Endothelial cell of umbilical vein (primary cell): ENCODE data around the gene ITGB2. TPM values are rescaled to one million over a fixed set of nuclear protein-coding genes. Genes with fewer than 3 reads are reported as not detected.
A peak's percentile ranks its signal among the peaks of the same experiment; 100 is the strongest.

Source experiments
- BruUV-seq: library from RNA; stranded (reverse); fragments of 400-500 nt; replicated peaks from 2 replicates; lab custom pipeline; 2021; lab: Mats Ljungman, UMichigan
- CTCF ChIA-PET: fragments of 300-600, 350-600 bp; sonication (Branson Sonifier 250); formaldehyde crosslinking; loops from one replicate; lab custom pipeline; 2021; ENCODE audit warnings: antibody characterized with exemption, inconsistent platforms; lab: Charles Lee
- POLR2A ChIA-PET: fragments of 300-600, 350-600 bp; sonication (Branson Sonifier 250); formaldehyde crosslinking; loops from one replicate; lab custom pipeline; 2021; ENCODE audit warnings: antibody characterized with exemption, inconsistent platforms; lab: Charles Lee
- DNase-seq: peaks from one replicate; pipeline ENCODE4 v3.0.0-alpha.2; 2011; ENCODE audit warnings: low read depth, low spot score
- FAIRE-seq: peaks from 2 replicates; lab custom pipeline; 2011; peaks lifted over from hg19 to GRCh38; lab: Jason Lieb, UNC
- H2AFZ ChIP-seq: 2 replicates; pipeline ENCODE4 v1.6.0; 2012; ENCODE audit warnings: low read depth, low read length, control low read depth, inconsistent platforms
- H3K27ac ChIP-seq: 2 replicates; pipeline ENCODE4 v1.5.1; 2011; ENCODE audit warnings: low read depth, mild to moderate bottlenecking, control low read depth, low read length, moderate library complexity; ENCODE audit not compliant: insufficient read depth
- H3K27me3 ChIP-seq, 2 experiments: 2 replicates each; pipeline versions ENCODE4 v1.6.0 to v1.6.1; 2011; ENCODE audit warnings: low read length in 2 of 2, mixed read lengths in 1 of 2; ENCODE audit not compliant: control insufficient read depth in 2 of 2, insufficient read depth in 2 of 2
- H3K36me3 ChIP-seq, 2 experiments: 2 replicates in 1 of 2; 3 replicates in 1 of 2; pipeline ENCODE4 v1.5.1; 2011; ENCODE audit warnings: low read length in 2 of 2, mild to moderate bottlenecking in 1 of 2, moderate library complexity in 1 of 2; ENCODE audit not compliant: control insufficient read depth in 2 of 2, insufficient read depth in 2 of 2; ENCODE audit errors: extremely low read depth in 1 of 2
- H3K4me1 ChIP-seq: 3 replicates; pipeline ENCODE4 v1.5.1; 2011; ENCODE audit warnings: mild to moderate bottlenecking, low read length; ENCODE audit not compliant: control insufficient read depth, insufficient read depth; ENCODE audit errors: extremely low read depth
- H3K4me2 ChIP-seq: 2 replicates; pipeline ENCODE4 v1.6.1; 2011; ENCODE audit warnings: low read length, control low read depth, mixed read lengths; ENCODE audit not compliant: insufficient read depth
- H3K4me3 ChIP-seq, 3 experiments: fragments of 200-600 bp in 1 of 3; sonication (generic), shearing (Covaris generic) in 1 of 3; replicated peaks in 1 of 3; 2 replicates each; pipeline ENCODE4 v1.5.1; 2011 to 2016; ENCODE audit warnings: control low read depth in 3 of 3, low read length in 3 of 3, mild to moderate bottlenecking in 2 of 3, inconsistent platforms in 1 of 3, low read depth in 1 of 3, moderate library complexity in 1 of 3; ENCODE audit not compliant: insufficient read depth in 1 of 3
- H3K79me2 ChIP-seq: 2 replicates; pipeline ENCODE4 v1.6.0; 2012; ENCODE audit warnings: low read length, inconsistent platforms; ENCODE audit not compliant: control insufficient read depth, insufficient read depth
- H3K9ac ChIP-seq: replicated peaks from 2 replicates; pipeline ENCODE3; 2011; ENCODE audit warnings: low read length, control low read depth; ENCODE audit not compliant: insufficient read depth; ENCODE audit errors: extremely low read depth
- H3K9me1 ChIP-seq: replicated peaks from 3 replicates; pipeline ENCODE4 v1.6.0; 2011; ENCODE audit warnings: mild to moderate bottlenecking, low read length; ENCODE audit not compliant: control insufficient read depth, insufficient read depth; ENCODE audit errors: extremely low read depth
- H3K9me3 ChIP-seq: replicated peaks from 2 replicates; pipeline ENCODE4 v1.5.1; 2012; ENCODE audit warnings: low read length, inconsistent platforms; ENCODE audit not compliant: control insufficient read depth, insufficient read depth
- H4K20me1 ChIP-seq: replicated peaks from 2 replicates; pipeline ENCODE3; 2011; ENCODE audit warnings: mild to moderate bottlenecking, low read length; ENCODE audit not compliant: control insufficient read depth, insufficient read depth; ENCODE audit errors: extremely low read depth
- CTCF ChIP-seq, 2 donors: IDR thresholded peaks; 1 replicate in 1 of 2; 2 replicates in 1 of 2; pipeline ENCODE4 v1.5.1; 2011; ENCODE audit warnings: low read length in 2 of 2, mild to moderate bottlenecking in 2 of 2, moderate library complexity in 2 of 2, control low read depth in 1 of 2, inconsistent platforms in 1 of 2, low read depth in 1 of 2; ENCODE audit not compliant: insufficient read depth in 1 of 2; ENCODE audit errors: extremely low read depth in 1 of 2
- FOS ChIP-seq: IDR thresholded peaks from 2 replicates; pipeline ENCODE4 v1.6.1; 2011; ENCODE audit warnings: mild to moderate bottlenecking, low read length, moderate library complexity, borderline replicate concordance; ENCODE audit not compliant: insufficient read depth
- GATA2 ChIP-seq: IDR thresholded peaks from 2 replicates; pipeline ENCODE4 v1.7.0; 2011; ENCODE audit warnings: low read depth, mild to moderate bottlenecking, moderate library complexity, mixed read lengths, low read length; ENCODE audit not compliant: insufficient read length, insufficient read depth
- MYC ChIP-seq: IDR thresholded peaks from one replicate; pipeline ENCODE4 v1.6.1; 2011; ENCODE audit warnings: mild to moderate bottlenecking, low read depth, low read length
- POLR2AphosphoS5 ChIP-seq: IDR thresholded peaks from 2 replicates; pipeline ENCODE4 v1.6.1; 2012; ENCODE audit warnings: low read depth, mild to moderate bottlenecking, control low read depth, low read length, moderate library complexity; ENCODE audit not compliant: insufficient read depth
- dilution Hi-C: fragments of 300-500 bp; cut with MboI; formaldehyde crosslinking; loops from one replicate; pipeline ENCODE4 v1.15.0; 2019; ENCODE audit warnings: low sequenced_read_pairs; ENCODE audit not compliant: extremely low pct_ligation_motif_present
- intact Hi-C: fragments of 100-400 bp; cut with micrococcal nuclease; formaldehyde crosslinking; loops from one replicate; pipeline ENCODE4 v1.10.0; 2022
- polyA plus RNA-seq, 4 experiments: library from polyadenylated mRNA; depleted of rRNA in 3 of 4; stranded (reverse) in 3 of 4; unstranded in 1 of 4; fragments of >200 nt; gene quantifications; 2 replicates each; pipeline versions ENCODE4 v1.2.1 to v1.2.3, GENCODE V29; 2011 to 2012; ENCODE audit warnings: missing spikeins in 1 of 4
- total RNA-seq: library from RNA; stranded (reverse); gene quantifications from 2 replicates; pipeline ENCODE4 v1.2.3, GENCODE V29; 2021

The ITGB2 gene
- total and polyA plus RNA-seq, 2 donors (not counting 3 experiments of a cell fraction or from before 2014, with no cell fraction given), result 0.39 to 0.91 TPM

- Histone ChIP-seq H3K9me3 (no peaks in the 10 kb centered on the region), H3K9me1 (no peaks in the 10 kb centered on the region), H3K27ac (no peak overlapping the region), H3K9ac (no peak overlapping the region), H3K4me1 (no peaks in the 10 kb centered on the region), H3K79me2 (no peaks in the 10 kb centered on the region), H3K36me3 (no peaks in the 10 kb centered on the region), H4K20me1 (no peaks in the 10 kb centered on the region), H3K4me3 (no peak overlapping the region), H3K4me2 (no peak overlapping the region), H2AFZ (no peak overlapping the region), H3K27me3 (no peaks in the 10 kb centered on the region)
- dilution Hi-C loops, result no loop called here
- POLR2A ChIA-PET, result no interaction called here
- TF ChIP-seq CTCF (IDR thresholded peaks at IDR 0.05; ENCODE audit: extremely low read depth in 1 of 2, insufficient read depth in 1 of 2, low read depth in 1 of 2, low read length in 2 of 2), result no peak
- intact Hi-C loops, result no loop called here
- DNase-seq (no peak), FAIRE-seq (peak; percentile 24)
- no TSS peak for BruUV-seq
- CTCF ChIA-PET, result interaction anchor here (0.8 to 1.0 kb wide), 2 partner anchors 17 to 30 kb away, joined by 3 to 4 read pairs; no protein-coding TSS in a partner anchor
These were observed 23.2 kb downstream of the ITGB2 start for GRCh38 chr21:44897326-44898010.

GRCh38 chr21:44896561-44897286, 24.0 kb downstream of the ITGB2 start:
- ChIA-PET CTCF (interaction anchor here (0.7 to 5.1 kb wide), 4 partner anchors 15 to 241 kb away, joined by 3 to 47 read pairs (median 4); no protein-coding TSS in a partner anchor), POLR2A (no interaction called here)
- Histone ChIP-seq H2AFZ (no peak overlapping the region), H3K9me1 (no peaks in the 10 kb centered on the region), H3K4me1 (no peaks in the 10 kb centered on the region), H3K4me3 (no peak overlapping the region), H3K79me2 (no peaks in the 10 kb centered on the region), H3K9me3 (no peaks in the 10 kb centered on the region), H3K27me3 (no peaks in the 10 kb centered on the region), H3K4me2 (no peak overlapping the region), H3K27ac (no peak overlapping the region), H4K20me1 (no peaks in the 10 kb centered on the region), H3K36me3 (no peaks in the 10 kb centered on the region), H3K9ac (no peak overlapping the region)
- no TSS peak for BruUV-seq
- dilution Hi-C loops, result no loop called here
- intact Hi-C loops, result no loop called here
- no peak for FAIRE-seq
- DNase-seq, result no peak
- TF ChIP-seq CTCF (IDR thresholded peaks at IDR 0.05; ENCODE audit: extremely low read depth in 1 of 2, insufficient read depth in 1 of 2, low read depth in 1 of 2, low read length in 2 of 2) (no peak), FOS (no peak), POLR2AphosphoS5 (no peak), MYC (no peak), GATA2 (no peak)
